ENCODE measurements around the gene SLC49A4. TPM values are rescaled to one million over a fixed set of nuclear protein-coding genes. Genes with fewer than 3 reads are reported as not detected.

Gene SLC49A4
- total and polyA plus RNA-seq, 2 experiments from 2014 or later: 39.1 to 59.2 TPM

GRCh38 chr3:122868322-122868721 lies 73.5 kb downstream of the SLC49A4 start:
- Histone ChIP-seq H2AFZ (no peak overlapping the region), H3K27ac (no peak overlapping the region), H3K4me3 (no peak overlapping the region), H3K4me2 (no peak overlapping the region), H3K36me3 (replicated peaks; ENCODE audit: insufficient read depth, low read depth) (no peaks in the 10 kb centered on the region), H3K27me3 (no peaks in the 10 kb centered on the region), H3K9me2 (replicated peaks; ENCODE audit: insufficient read depth) (no peaks in the 10 kb centered on the region), H3K79me2 (no peaks in the 10 kb centered on the region), H4K20me1 (ENCODE audit: insufficient read depth, poor library complexity, severe bottlenecking) (no peaks in the 10 kb centered on the region), H3K9me3 (ENCODE audit: low read depth) (no peaks in the 10 kb centered on the region), H3K4me1 (ENCODE audit: insufficient read depth) (no peaks in the 10 kb centered on the region)
- DNase-seq (ENCODE audit: low spot score): no peak
- TF ChIP-seq EZH2 (IDR thresholded peaks at IDR 0.05; ENCODE audit: borderline replicate concordance): no peak
- TF ChIP-seq CTCF (IDR thresholded peaks at IDR 0.05; ENCODE audit: poor library complexity): no peak
- TF ChIP-seq EZH2phosphoT487 (IDR thresholded peaks at IDR 0.05; ENCODE audit: low read depth, severe bottlenecking, unreplicated experiment): no peak

DNA sequence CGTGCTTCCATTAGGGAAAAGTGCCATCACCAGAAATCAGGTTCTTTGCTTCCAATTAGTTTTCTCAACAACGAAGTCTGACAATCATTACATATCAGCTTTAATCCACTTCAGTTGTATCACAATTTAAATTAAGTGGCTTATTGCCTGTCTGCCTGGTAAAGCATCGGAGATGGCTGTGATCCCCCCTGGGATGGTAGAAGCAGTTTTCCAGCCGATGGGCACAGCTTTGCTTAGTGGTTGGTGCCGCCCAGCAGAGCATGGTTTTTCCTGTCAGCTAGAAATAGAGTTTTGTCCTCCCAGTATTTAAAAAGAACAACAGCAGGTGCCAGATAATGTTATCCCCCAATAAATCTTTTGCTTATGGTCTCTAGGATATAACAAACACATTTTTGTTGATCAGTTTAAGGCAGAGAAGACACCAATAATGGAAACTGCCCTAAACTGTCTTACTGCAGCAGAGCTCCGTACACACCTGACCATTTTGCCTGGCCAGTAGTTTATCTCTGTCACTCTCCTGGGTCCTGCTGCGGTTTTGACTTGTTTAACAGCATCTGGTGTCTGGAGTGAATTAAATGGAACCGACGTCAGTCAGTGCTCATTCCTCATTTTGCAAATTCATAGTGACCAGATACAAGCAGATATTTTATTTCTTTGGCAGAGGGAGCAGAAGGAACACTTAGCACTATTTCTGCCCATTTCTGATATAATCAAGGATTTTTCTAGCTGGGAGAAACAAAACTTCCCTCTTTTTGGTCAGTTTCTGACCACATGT lies 79.1 kb downstream of the SLC49A4 start:
- H3K27ac ChIP-seq: no peak overlapping the region
- H2AFZ ChIP-seq: no peak overlapping the region
- no peak for DNase-seq (ENCODE audit: low spot score)
- no peaks in the 10 kb centered on the region for H3K9me2 ChIP-seq (replicated peaks; ENCODE audit: insufficient read depth)
- H3K9me3 ChIP-seq (ENCODE audit: low read depth): no peaks in the 10 kb centered on the region
- H3K79me2 ChIP-seq: no peaks in the 10 kb centered on the region
- TF ChIP-seq EZH2 (IDR thresholded peaks at IDR 0.05; ENCODE audit: borderline replicate concordance) (no peak), EZH2phosphoT487 (IDR thresholded peaks at IDR 0.05; ENCODE audit: low read depth, severe bottlenecking, unreplicated experiment) (no peak)
- no peak overlapping the region for H3K4me2 ChIP-seq
- no peak overlapping the region for H3K4me3 ChIP-seq
- H3K4me1 ChIP-seq (ENCODE audit: insufficient read depth): no peaks in the 10 kb centered on the region
- no peaks in the 10 kb centered on the region for H3K27me3 ChIP-seq
- no peaks in the 10 kb centered on the region for H3K36me3 ChIP-seq (replicated peaks; ENCODE audit: insufficient read depth, low read depth)
- 83% methylated on average over 9 of the region's 9 CpGs for WGBS (ENCODE audit: low lambda C conversion rate, missing lambda C conversion rate)
- no peaks in the 10 kb centered on the region for H4K20me1 ChIP-seq (ENCODE audit: insufficient read depth, poor library complexity, severe bottlenecking)

GRCh38 chr3:122875547-122876127 lies 80.8 kb downstream of the SLC49A4 start:
- Histone ChIP-seq H3K9me3 (ENCODE audit: low read depth) (no peaks in the 10 kb centered on the region), H3K79me2 (no peaks in the 10 kb centered on the region), H2AFZ (no peak overlapping the region), H3K27me3 (no peaks in the 10 kb centered on the region), H3K4me1 (ENCODE audit: insufficient read depth) (peaks cover 6% of the 10 kb centered on the region), H3K36me3 (replicated peaks; ENCODE audit: insufficient read depth, low read depth) (no peaks in the 10 kb centered on the region), H3K9me2 (replicated peaks; ENCODE audit: insufficient read depth) (no peaks in the 10 kb centered on the region), H3K4me3 (no peak overlapping the region), H3K4me2 (no peak overlapping the region), H4K20me1 (ENCODE audit: insufficient read depth, poor library complexity, severe bottlenecking) (no peaks in the 10 kb centered on the region), H3K27ac (no peak overlapping the region)
- DNase-seq (ENCODE audit: low spot score): no peak
- no peak for TF ChIP-seq EZH2 (IDR thresholded peaks at IDR 0.05; ENCODE audit: borderline replicate concordance)
- TF ChIP-seq CTCF (IDR thresholded peaks at IDR 0.05; ENCODE audit: poor library complexity): no peak

- Histone ChIP-seq H3K36me3 (replicated peaks; ENCODE audit: insufficient read depth, low read depth) (no peaks in the 10 kb centered on the region), H3K9me2 (replicated peaks; ENCODE audit: insufficient read depth) (no peaks in the 10 kb centered on the region), H3K9me3 (ENCODE audit: low read depth) (no peaks in the 10 kb centered on the region), H4K20me1 (ENCODE audit: insufficient read depth, poor library complexity, severe bottlenecking) (no peaks in the 10 kb centered on the region), H3K79me2 (no peaks in the 10 kb centered on the region), H3K4me3 (no peak overlapping the region), H3K27ac (peak overlapping the region; percentile 47), H3K27me3 (no peaks in the 10 kb centered on the region), H3K4me1 (ENCODE audit: insufficient read depth) (peaks cover 12% of the 10 kb centered on the region), H3K4me2 (peak overlapping the region; percentile 25), H2AFZ (no peak overlapping the region)
- DNase-seq (ENCODE audit: low spot score): no peak
- no peak for TF ChIP-seq EZH2 (IDR thresholded peaks at IDR 0.05; ENCODE audit: borderline replicate concordance)
- TF ChIP-seq CTCF (IDR thresholded peaks at IDR 0.05; ENCODE audit: poor library complexity): no peak
- TF ChIP-seq EZH2phosphoT487 (IDR thresholded peaks at IDR 0.05; ENCODE audit: low read depth, severe bottlenecking, unreplicated experiment): no peak
- WGBS (ENCODE audit: low lambda C conversion rate, missing lambda C conversion rate): 89% methylated on average over 4 of the region's 4 CpGs
Observed at GRCh38 chr3:122880173-122880572, 85.3 kb downstream of the SLC49A4 start.

Data from hepatocyte (in vitro differentiated cells).